ENCODE results near the gene ART3.
"Not testable (repeated sequence)": the region's sequence is repeated elsewhere in the genome, so short reads cannot be mapped to it uniquely, and the experiment has no call there.

Gene ART3

GRCh38 chr4:76074468-76074867 is at the start of gene ART3:
ART3 (plus strand) TSS chr4:76074709; CDS start chr4:76075890, 1,181 bp downstream.
- DNase-seq = no peak

- no peak for DNase-seq
Measured at GRCh38 chr4:76028350-76028765, 46.2 kb upstream of the ART3 start.

- DNase-seq = no peak
Measured at GRCh38 chr4:76029300-76029699, 45.2 kb upstream of the ART3 start.

GRCh38 chr4:76035141-76035540 is 39.4 kb upstream of the ART3 start:
- no peak for DNase-seq

GRCh38 chr4:76035799-76036380 is 38.6 kb upstream of the ART3 start, which contains the start of gene CXCL11:
CXCL11 (minus strand) TSS chr4:76036070; CDS start chr4:76035987, 83 bp downstream.
- no peak for DNase-seq

- DNase-seq = no peak
Measured at GRCh38 chr4:76036855-76037254, 37.7 kb upstream of the ART3 start.

- DNase-seq = not testable (repeated sequence)
Measured at GRCh38 chr4:76042241-76042998, 32.1 kb upstream of the ART3 start.

- not testable (repeated sequence) for DNase-seq
Measured at GRCh38 chr4:76043306-76043705, 31.2 kb upstream of the ART3 start.

GRCh38 chr4:76044686-76045085 is 29.8 kb upstream of the ART3 start:
- DNase-seq = not testable (repeated sequence)

GRCh38 chr4:76049860-76050416 is 24.6 kb upstream of the ART3 start:
- not testable (repeated sequence) for DNase-seq

- DNase-seq = not testable (repeated sequence)
Measured at GRCh38 chr4:76050560-76051050, 23.9 kb upstream of the ART3 start.

- no peak for DNase-seq
Measured at GRCh38 chr4:76053730-76054129, 20.8 kb upstream of the ART3 start.

GRCh38 chr4:76055016-76055415 is 19.5 kb upstream of the ART3 start:
- DNase-seq = no peak

GRCh38 chr4:76055421-76055820 is 19.1 kb upstream of the ART3 start:
- DNase-seq = no peak

GRCh38 chr4:76058302-76058701 is 16.2 kb upstream of the ART3 start:
- no peak for DNase-seq

GRCh38 chr4:76058888-76059426 is 15.6 kb upstream of the ART3 start:
- DNase-seq = no peak

- no peak for DNase-seq
Measured at GRCh38 chr4:76059750-76060149, 14.8 kb upstream of the ART3 start.

- no peak for DNase-seq
Measured at GRCh38 chr4:76060506-76060905, 14.0 kb upstream of the ART3 start.

GRCh38 chr4:76061421-76061820 is 13.1 kb upstream of the ART3 start:
- DNase-seq = no peak

- no peak for DNase-seq
Measured at GRCh38 chr4:76061982-76062381, 12.5 kb upstream of the ART3 start.

- no peak for DNase-seq
Measured at GRCh38 chr4:76066546-76066945, 8.0 kb upstream of the ART3 start.

GRCh38 chr4:76067652-76068286 is 6.7 kb upstream of the ART3 start:
- DNase-seq = peak; percentile 59

GRCh38 chr4:76072760-76073159 is 1.7 kb upstream of the ART3 start:
- no peak for DNase-seq

Measured in stimulated activated naive CD4-positive, alpha-beta T cell treated with Interleukin-2 at 50 U/mL for 16 hours (primary cell).